HG02870 (cell line): ENCODE data around the gene COL23A1.

ENCODE experiments used
- ATAC-seq: cut with Tn5 transposase; IDR thresholded peaks from one replicate; pipeline ENCODE4 v1.9.1; 2021; ENCODE audit warnings: mild to moderate bottlenecking, moderate library complexity; ENCODE audit not compliant: unreplicated experiment

The COL23A1 gene

GRCh38 chr5:178293815-178294214, 296.4 kb downstream of the COL23A1 start:
- ATAC-seq = no peak

- no peak for ATAC-seq
Observed at GRCh38 chr5:178293400-178293799, 296.8 kb downstream of the COL23A1 start.

- no peak for ATAC-seq
Observed at GRCh38 chr5:178292826-178293205, 297.4 kb downstream of the COL23A1 start.

GRCh38 chr5:178291969-178292825, 298.0 kb downstream of the COL23A1 start:
- no peak for ATAC-seq

GRCh38 chr5:178291161-178291561, 299.0 kb downstream of the COL23A1 start:
- no peak for ATAC-seq

- no peak for ATAC-seq
Observed at GRCh38 chr5:178290376-178290775, 299.8 kb downstream of the COL23A1 start.

GRCh38 chr5:178289438-178289837, 300.8 kb downstream of the COL23A1 start:
- ATAC-seq = no peak

- no peak for ATAC-seq
Observed at GRCh38 chr5:178288401-178289368, 301.5 kb downstream of the COL23A1 start.

GRCh38 chr5:178287791-178288105, 302.4 kb downstream of the COL23A1 start:
- no peak for ATAC-seq

GRCh38 chr5:178287091-178287790, 303.0 kb downstream of the COL23A1 start:
- ATAC-seq = no peak

- ATAC-seq = no peak
Observed at GRCh38 chr5:178286226-178287090, 303.7 kb downstream of the COL23A1 start.

GRCh38 chr5:178285399-178286225, 304.6 kb downstream of the COL23A1 start:
- no peak for ATAC-seq

- ATAC-seq = no peak
Observed at GRCh38 chr5:178284996-178285395, 305.2 kb downstream of the COL23A1 start.

- ATAC-seq = no peak
Observed at GRCh38 chr5:178284093-178284675, 306.0 kb downstream of the COL23A1 start.

- no peak for ATAC-seq
Observed at GRCh38 chr5:178283520-178283919, 306.7 kb downstream of the COL23A1 start.

- ATAC-seq = no peak
Observed at GRCh38 chr5:178282391-178282790, 307.8 kb downstream of the COL23A1 start.

GRCh38 chr5:178281331-178281730, 308.9 kb downstream of the COL23A1 start:
- ATAC-seq = no peak

GRCh38 chr5:178280631-178281030, 309.6 kb downstream of the COL23A1 start:
- no peak for ATAC-seq
